T-helper 22 cell (primary cell): ENCODE measurements around the gene MED27.

Experiments used
- DNase-seq: peaks from one replicate; pipeline ENCODE4 v3.0.0-alpha.2; 2020; ENCODE audit warnings: low read depth

The MED27 gene

DNA sequence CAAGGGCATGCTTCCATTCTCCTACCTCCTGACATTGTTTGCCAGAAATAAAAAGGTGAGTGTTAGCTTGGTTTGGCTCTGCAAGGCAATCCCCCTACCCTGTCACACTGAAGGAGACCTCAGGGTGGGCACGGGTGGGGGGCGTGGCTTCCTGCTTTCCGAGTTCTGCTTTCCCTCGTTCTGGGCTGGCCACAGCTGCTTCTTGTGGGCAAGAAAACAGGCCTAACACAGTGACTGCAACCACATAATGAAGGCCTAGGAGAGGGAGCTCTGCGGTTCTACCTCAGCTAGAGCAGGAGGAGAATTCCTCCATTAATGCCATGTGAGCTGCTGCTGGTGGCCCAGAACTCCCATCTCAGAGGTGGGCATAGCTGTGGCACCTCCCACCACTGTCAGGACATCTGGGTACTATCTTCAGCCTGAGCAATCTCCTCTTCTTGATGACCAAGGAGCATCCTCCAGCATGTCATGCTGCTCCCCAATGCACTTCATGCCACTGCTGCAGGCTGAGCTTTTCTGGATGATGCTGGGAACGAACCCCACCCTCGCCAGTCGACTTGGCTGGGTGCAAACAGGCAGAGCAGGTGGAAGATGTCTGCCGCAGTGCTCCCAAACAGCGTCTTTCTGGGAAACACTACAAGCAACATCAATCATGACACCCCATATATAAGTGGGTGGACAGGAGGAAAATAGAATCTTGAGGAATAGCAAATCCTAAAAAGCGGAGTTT, 200.3 kb downstream of the MED27 start:
- DNase-seq, result no peak

DNA sequence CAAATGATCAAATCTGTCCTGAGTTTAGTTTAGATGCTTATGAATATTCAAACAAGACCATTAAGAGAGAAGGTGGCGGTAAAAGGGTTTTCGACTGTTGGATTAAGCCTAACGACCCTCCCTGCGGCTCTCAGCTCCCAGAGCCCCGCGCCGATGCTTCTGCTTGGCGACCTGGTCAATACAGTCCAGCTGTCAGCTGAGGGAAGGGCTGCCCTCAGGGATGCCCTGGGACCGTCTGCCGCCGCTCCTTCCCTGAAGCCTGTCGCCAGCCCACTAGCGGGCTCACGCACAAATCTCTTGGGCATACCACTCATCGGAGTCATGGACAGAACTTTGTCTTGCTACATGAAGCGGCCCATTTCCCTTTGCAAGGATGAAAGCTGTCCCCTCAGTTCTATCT, 203.2 kb downstream of the MED27 start:
- DNase-seq, result no peak

DNA sequence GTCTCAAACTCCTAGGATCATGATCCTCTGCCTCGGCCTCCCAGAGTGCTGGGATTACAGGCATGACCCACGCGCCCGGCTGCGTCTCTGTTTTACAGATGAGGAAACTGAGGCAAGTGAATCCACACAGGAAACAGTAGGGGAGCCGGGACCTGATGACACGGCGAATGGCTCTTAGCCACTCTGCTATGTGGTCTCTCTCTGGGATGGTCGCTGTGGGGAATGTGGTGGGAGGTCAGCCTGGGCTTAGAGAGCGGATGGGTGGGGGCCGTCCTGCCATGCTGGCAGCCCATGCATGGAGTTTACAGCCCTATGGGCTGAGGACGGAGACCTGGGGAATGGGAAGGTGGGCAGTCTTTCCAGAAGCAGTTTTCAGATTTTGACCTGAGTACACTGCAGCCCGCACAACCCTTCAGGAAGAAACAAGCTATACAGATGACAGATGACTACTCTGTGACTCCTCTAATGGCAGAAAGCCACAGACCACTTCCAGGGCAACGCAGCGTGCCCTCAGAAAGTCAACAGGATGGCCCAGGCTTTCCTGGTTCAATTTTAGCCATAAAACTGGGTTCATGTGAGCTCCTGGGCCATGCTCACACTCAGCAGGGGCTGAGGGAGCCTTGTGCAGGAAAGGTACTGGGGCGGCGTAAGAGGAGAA, 203.7 kb downstream of the MED27 start:
- DNase-seq, result no peak

DNA sequence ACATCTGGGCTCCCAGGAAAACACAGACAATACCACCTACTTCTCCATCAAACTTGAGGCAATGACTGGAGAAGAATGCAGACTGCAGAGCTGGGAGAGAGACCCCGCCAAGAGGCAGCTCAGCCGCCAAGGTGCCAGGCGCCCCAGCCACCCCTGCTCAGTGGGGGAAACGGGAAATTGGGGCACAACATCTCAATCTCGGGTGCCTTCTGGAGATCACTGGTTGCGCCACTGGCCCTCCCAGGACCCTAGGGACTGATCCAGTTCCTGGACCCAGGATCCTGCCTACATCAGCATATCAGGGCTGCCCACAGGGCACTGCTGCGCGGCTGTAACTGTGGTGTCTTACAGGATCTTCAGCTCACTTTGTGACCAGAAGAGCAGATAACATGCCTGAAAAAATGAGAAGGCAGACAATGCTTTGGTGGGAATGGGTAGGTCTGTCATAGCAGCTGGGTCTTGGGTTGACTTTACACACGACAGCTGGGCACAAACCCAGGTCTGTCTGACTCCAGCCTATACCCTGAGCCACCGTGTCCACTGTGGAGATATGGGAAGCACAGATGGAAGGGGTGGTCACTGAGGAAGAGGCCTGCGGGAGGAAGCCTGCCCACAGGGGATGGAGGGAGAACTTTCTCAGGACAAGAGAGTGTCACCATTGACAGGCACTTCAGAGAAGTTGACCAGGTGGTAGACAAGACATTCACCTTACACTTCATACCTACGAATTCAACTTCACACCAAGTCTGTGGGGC, 204.6 kb downstream of the MED27 start:
- DNase-seq, result no peak

- no peak for DNase-seq
Observed at GRCh38 chr9:131874447-131874846, 205.2 kb downstream of the MED27 start.

GRCh38 chr9:131873891-131874440, 205.7 kb downstream of the MED27 start:
- no peak for DNase-seq

DNA sequence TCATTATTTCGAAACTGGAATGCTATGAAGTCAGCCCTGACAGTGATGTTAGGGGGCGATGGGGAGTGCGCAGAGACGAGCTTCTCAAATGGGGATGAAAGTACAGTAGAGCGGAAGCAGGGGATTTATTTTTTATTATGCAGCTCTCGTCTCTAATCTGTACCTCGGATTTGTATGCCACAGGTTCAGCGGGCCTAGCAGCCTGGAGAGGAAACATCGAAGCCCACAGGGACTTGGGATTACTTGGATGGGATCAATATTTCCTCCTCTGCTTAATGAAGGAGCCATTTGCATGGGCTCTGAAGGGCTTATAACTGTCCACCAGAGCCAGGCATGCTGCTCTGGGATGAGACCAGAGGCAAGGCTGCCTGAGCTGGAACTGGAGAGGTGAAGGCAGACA, 206.3 kb downstream of the MED27 start:
- DNase-seq, result no peak

DNA sequence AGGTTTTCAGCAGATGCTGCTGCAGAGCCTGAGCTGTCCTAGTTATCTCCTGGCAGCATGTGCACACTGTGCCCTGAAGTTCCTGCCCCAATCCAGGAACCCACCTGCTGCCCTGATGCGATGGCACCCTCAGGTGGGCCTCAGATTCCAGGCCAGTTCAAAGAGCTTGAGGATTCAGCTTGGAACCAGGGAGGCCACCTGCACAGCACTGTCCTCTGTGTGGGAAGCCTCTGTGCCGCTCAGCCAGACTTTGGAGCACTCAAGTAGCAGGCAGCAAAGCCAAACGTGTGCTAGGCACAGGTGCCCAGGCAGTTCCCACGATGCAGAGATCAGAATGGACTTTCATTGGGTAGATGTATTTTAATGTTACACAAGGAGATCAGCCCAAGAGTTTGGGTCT, 207.0 kb downstream of the MED27 start:
- no peak for DNase-seq

GRCh38 chr9:131872006-131872405, 207.7 kb downstream of the MED27 start:
- DNase-seq, result no peak

- DNase-seq, result no peak
Observed at GRCh38 chr9:131870156-131870555, 209.5 kb downstream of the MED27 start.

DNA sequence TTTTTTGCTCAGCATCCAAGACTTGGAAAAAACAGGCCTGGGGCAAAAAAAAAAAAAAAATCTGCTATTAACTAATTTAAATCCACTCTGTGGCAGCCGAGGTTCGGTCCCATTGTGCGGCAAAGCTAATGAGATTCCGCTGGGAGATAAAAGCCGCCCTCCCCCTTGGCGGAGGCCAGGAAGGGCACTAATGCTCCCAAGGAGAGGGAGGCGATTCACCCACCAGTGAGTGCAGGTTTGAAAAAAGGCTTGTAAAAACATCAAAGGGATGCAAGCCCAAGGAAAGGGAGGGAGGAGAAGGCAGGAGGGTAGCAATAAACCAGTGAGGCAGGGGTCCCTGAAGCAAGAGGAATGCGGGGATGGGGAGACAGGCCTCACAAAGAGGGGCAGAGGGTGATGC, 210.3 kb downstream of the MED27 start:
- no peak for DNase-seq

DNA sequence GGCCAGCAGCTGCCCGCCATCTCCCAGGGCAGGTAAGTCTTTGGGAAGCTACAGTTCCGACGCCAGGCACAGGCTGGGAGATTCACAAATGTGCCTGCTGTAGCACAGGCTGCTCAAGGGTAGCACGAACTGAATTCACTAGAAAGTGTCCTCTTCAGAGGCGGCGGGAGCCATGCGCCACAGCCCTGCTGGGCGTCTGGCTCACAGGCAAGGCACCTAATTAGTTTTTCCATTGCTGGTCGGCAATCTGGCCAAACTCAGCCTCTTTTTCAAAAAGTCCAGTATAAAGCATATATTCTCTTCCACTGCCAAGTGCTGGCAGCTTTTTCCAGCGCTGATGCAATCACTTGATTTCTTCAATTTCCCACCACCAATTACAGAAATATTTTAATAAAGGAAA, 210.9 kb downstream of the MED27 start:
- DNase-seq, result no peak

DNA sequence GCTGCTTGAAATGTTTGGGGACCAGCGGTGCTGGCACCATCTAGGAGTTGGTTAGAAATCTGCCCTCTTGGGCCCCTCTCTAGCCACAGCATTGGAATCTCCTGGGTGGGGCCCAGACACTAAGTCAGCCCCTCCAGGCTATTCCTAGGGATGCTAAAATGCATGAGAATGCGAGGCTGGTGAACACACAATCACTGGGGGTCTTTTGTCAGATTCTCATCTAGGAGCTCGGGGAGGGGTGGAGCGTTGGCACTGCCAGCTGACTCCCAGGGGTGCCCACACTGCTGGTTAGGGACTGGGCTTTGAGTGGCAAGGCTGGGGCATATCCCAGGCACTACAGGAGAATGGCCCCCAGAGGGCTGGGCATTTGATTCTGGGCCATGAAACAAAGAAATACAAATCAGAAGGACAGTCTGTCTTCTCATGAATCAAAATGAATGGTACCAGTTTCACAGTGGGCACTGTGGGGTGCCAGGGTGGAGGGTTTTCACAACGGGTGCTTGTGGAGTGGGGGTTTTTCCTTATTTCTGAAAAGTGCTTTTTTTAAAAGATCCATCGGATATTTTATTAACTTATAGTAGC, 212.0 kb downstream of the MED27 start:
- no peak for DNase-seq

- no peak for DNase-seq
Observed at GRCh38 chr9:131865446-131866195, 214.0 kb downstream of the MED27 start.

- DNase-seq, result no peak
Observed at GRCh38 chr9:131864531-131864930, 215.1 kb downstream of the MED27 start.

DNA sequence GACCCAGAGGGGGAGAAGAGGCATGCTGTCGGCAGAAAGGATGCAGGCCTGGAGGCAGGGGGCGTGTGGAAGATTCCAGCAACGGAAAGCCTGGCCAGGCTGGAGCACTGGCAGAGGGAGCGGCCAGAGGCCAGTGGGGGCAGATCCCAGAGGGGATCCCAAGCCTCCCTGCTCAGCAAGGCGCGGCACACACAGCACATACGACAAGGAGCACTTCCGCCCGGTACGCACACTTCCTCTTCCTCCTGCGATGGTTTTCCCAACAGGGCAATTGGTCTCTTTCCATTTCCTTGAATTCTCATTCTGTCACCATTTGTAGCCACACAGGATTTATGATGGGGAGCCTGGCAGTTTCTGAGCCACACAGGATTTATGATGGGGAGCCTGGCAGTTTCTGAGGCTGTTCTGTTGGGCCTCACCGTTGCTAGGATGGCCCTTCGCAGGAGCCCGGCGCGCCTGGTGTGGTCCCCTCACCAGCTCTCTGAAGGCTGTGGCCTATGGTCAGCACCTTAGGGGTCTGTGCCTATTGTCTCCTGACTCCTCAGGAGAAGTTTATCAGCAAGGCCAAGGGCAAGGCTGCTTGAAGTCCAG, 216.3 kb downstream of the MED27 start:
- no peak for DNase-seq

DNA sequence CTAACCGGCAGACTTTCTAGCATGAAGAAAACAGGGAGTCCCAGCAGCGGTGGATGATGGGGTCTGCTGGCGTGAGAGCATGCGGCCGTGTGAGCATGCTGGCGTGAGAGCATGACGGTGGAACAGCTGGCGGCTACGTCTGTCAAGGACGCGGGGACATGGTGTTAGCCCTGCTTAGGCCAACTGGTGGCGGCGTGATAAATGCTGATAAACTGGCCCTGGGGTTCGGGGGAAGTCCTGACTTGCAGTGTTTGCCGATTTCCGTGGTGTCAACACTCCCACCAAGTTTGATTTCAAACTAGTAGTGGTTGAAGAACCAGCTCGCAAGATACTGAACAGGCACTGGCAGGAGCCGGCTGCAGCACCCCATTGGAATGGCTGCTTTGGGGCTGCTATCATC, 217.4 kb downstream of the MED27 start:
- DNase-seq, result no peak

- DNase-seq, result no peak
Observed at GRCh38 chr9:131860430-131860829, 219.2 kb downstream of the MED27 start.

GRCh38 chr9:131858147-131858546, 221.5 kb downstream of the MED27 start:
- no peak for DNase-seq

DNA sequence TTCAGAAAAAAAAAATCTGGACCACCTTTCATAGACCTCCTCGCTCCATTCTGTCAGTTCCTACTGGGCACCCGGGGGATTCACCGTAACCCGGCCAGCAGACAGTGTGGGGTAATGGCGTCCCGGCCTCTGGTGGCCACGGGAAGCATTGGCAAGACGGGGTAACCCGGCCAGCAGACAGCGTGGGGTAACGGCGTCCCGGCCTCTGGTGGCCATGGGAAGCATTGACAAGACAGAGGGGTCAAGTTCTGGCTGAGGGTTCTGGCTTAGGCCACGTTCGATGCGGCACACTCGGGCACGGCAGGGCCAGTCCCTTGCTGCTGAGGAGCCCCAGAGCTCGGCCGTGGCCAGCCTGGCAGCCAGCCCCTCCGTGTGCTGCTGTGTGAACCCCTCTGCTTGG, 223.6 kb downstream of the MED27 start:
- DNase-seq, result no peak

GRCh38 chr9:131854896-131855613, 224.6 kb downstream of the MED27 start:
- no peak for DNase-seq
